ENCODE results near the gene AHNAK2.

DNA sequence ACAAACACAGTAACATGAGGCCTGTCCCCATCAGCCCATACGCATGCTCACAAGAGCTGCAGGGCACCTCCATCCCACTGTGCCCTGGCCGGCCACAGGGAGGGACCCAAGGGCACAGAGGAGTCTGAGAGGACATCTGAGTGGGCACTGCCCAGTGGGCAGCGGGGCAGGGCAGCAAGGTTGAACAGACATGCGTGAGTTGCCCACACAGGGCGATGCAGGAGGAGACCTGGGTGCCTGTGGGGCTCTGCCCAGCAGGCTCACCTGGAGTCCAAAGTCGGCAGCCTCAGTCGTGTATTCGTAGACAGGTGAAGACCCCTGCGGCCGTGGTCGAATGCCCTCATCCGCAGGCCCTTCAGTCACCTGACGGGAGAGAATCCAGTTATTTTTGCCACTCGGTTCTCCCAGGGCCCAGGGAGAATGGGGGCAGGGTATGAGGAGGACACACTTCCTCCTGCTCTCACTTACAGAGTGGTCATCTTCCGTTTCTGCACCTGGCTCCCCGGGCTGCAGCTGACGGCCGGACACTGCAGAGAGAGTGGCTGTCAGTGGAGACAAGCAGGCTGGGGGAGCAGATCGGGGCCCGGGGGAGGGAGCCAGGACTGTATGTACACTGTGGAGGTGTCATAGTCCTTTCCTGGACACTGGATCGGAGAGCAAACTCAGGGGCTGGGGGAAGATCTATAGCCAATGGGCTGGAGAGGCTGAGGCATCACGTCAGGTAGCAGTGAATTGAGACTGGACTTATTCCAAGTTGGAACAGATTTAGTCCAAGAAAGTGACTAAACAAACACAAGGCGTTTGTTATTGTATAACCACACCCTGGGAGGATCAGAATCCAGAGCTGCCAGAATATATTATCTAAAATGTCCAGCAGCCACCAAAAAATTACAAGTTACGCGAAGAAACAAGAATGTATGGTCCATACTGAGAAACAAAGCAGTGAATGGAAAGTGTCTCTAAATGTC is 20.7 kb downstream of the AHNAK2 start:
- TF ChIP-seq, protein P1, sequence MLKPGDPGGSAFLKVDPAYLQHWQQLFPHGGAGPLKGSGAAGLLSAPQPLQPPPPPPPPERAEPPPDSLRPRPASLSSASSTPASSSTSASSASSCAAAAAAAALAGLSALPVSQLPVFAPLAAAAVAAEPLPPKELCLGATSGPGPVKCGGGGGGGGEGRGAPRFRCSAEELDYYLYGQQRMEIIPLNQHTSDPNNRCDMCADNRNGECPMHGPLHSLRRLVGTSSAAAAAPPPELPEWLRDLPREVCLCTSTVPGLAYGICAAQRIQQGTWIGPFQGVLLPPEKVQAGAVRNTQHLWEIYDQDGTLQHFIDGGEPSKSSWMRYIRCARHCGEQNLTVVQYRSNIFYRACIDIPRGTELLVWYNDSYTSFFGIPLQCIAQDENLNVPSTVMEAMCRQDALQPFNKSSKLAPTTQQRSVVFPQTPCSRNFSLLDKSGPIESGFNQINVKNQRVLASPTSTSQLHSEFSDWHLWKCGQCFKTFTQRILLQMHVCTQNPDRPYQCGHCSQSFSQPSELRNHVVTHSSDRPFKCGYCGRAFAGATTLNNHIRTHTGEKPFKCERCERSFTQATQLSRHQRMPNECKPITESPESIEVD (tag by site-specific recombination; IDR thresholded peaks at IDR 0.05), result no peak
- TF ChIP-seq OVOL3 (tag by site-specific recombination; IDR thresholded peaks at IDR 0.05) (no peak), ZNF423 (tag by site-specific recombination; IDR thresholded peaks at IDR 0.05) (no peak), HOXC10 (CRISPR knock-in tag; IDR thresholded peaks at IDR 0.05) (no peak), ZNF777 (tag by site-specific recombination; IDR thresholded peaks at IDR 0.05; ENCODE audit: borderline replicate concordance) (no peak), ZNF426 (tag by site-specific recombination; IDR thresholded peaks at IDR 0.05) (no peak), ZNF214 (tag by site-specific recombination; IDR thresholded peaks at IDR 0.05; ENCODE audit: borderline replicate concordance) (no peak)
- TF ChIP-seq, protein P2, sequence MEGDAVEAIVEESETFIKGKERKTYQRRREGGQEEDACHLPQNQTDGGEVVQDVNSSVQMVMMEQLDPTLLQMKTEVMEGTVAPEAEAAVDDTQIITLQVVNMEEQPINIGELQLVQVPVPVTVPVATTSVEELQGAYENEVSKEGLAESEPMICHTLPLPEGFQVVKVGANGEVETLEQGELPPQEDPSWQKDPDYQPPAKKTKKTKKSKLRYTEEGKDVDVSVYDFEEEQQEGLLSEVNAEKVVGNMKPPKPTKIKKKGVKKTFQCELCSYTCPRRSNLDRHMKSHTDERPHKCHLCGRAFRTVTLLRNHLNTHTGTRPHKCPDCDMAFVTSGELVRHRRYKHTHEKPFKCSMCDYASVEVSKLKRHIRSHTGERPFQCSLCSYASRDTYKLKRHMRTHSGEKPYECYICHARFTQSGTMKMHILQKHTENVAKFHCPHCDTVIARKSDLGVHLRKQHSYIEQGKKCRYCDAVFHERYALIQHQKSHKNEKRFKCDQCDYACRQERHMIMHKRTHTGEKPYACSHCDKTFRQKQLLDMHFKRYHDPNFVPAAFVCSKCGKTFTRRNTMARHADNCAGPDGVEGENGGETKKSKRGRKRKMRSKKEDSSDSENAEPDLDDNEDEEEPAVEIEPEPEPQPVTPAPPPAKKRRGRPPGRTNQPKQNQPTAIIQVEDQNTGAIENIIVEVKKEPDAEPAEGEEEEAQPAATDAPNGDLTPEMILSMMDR (tag by site-specific recombination; IDR thresholded peaks at IDR 0.05), result no peak

Measured in HEK293 (cell line).